NT2/D1 (cell line): ENCODE measurements around the gene AKAP13.

Experiments used
- YY1 ChIP-seq: IDR thresholded peaks from 2 replicates; pipeline ENCODE4 v1.6.1; 2011; ENCODE audit not compliant: insufficient read length, insufficient read depth
- ZNF274 ChIP-seq: IDR thresholded peaks from 2 replicates; pipeline ENCODE4 v1.6.1; 2011; ENCODE audit warnings: mild to moderate bottlenecking, low read depth, low read length

DNA sequence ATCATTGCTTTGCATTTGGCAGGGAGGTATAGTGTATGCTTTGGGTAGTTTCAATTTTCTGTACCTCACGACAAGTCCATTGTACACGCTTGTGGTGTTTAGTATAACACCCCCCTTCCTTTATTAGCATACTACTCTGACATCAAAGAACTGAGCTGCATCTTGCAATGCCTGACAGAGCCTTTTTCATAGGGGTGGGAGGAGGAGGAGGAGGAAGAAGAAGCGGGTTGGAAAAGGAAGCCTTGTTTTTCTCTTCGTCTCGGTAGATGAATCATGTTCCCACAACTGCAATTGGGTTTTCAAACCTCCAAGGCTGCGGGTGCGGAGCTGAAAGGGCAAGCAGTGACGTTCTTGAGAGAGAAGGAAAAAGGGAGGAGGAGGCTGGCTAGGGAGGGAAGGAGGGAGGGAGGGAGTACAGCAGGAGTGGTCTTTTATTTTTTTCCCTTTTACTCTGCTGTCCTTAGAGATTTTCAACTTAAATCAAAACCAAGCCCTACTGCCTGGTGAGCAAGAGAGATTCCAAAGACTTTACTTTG lies 238.6 kb downstream of the AKAP13 start:
- TF ChIP-seq ZNF274 (no peak), YY1 (no peak)
